ENCODE data around the gene NTM. TPM values are rescaled to one million over a fixed set of nuclear protein-coding genes. Genes with fewer than 3 reads are reported as not detected.

The NTM gene
- total RNA-seq, 1 donor from 2014 or later = not detected

GRCh38 chr11:131595797-131596196 is 225.4 kb downstream of the NTM start:
- no peak for DNase-seq
- no peak overlapping the region for H3K27ac Mint-ChIP-seq
- CTCF ChIA-PET = no interaction called here

GRCh38 chr11:131597890-131598289 is 227.5 kb downstream of the NTM start:
- ATAC-seq (ENCODE audit: low read depth) (no peak), DNase-seq (no peak)
- TF ChIP-seq CTCF (IDR thresholded peaks at IDR 0.05) = no peak
- no peaks in the 10 kb centered on the region for H3K9me3 Mint-ChIP-seq
- H3K4me1 Mint-ChIP-seq = no peaks in the 10 kb centered on the region
- H3K27me3 Mint-ChIP-seq = no peaks in the 10 kb centered on the region
- no peak overlapping the region for H3K4me3 Mint-ChIP-seq
- ChIA-PET CTCF (no interaction called here), POLR2A (no interaction called here)
- no peak overlapping the region for H3K27ac Mint-ChIP-seq
- intact Hi-C loops (cut with micrococcal nuclease) = no loop called here
- H3K36me3 Mint-ChIP-seq (ENCODE audit: low read depth) = no peaks in the 10 kb centered on the region

More at GRCh38 chr11:131595797-131596196, 225.4 kb downstream of the NTM start:
- no peak for ATAC-seq (ENCODE audit: low read depth)
- Mint-ChIP-seq H3K27me3 (no peaks in the 10 kb centered on the region), H3K4me1 (no peaks in the 10 kb centered on the region), H3K36me3 (ENCODE audit: low read depth) (no peaks in the 10 kb centered on the region), H3K9me3 (no peaks in the 10 kb centered on the region), H3K4me3 (no peak overlapping the region)
- POLR2A ChIA-PET = no interaction called here
- intact Hi-C loops (cut with micrococcal nuclease) = no loop called here
- TF ChIP-seq CTCF (IDR thresholded peaks at IDR 0.05) = no peak

- ATAC-seq (ENCODE audit: low read depth) (no peak), DNase-seq (no peak)
- Mint-ChIP-seq H3K9me3 (no peaks in the 10 kb centered on the region), H3K4me1 (no peaks in the 10 kb centered on the region), H3K4me3 (no peak overlapping the region), H3K36me3 (ENCODE audit: low read depth) (no peaks in the 10 kb centered on the region), H3K27ac (no peak overlapping the region), H3K27me3 (no peaks in the 10 kb centered on the region)
- intact Hi-C loops (cut with micrococcal nuclease) = no loop called here
- no peak for TF ChIP-seq CTCF (IDR thresholded peaks at IDR 0.05)
- ChIA-PET POLR2A (no interaction called here), CTCF (no interaction called here)
Observed at GRCh38 chr11:131598305-131598704, 227.9 kb downstream of the NTM start.

GRCh38 chr11:131599285-131599684 is 228.9 kb downstream of the NTM start:
- H3K4me1 Mint-ChIP-seq = no peaks in the 10 kb centered on the region
- CTCF ChIA-PET = no interaction called here
- POLR2A ChIA-PET = no interaction called here
- no peak for TF ChIP-seq CTCF (IDR thresholded peaks at IDR 0.05)
- intact Hi-C loops (cut with micrococcal nuclease) = no loop called here
- H3K9me3 Mint-ChIP-seq = peaks cover 3% of the 10 kb centered on the region
- H3K27ac Mint-ChIP-seq = no peak overlapping the region
- H3K27me3 Mint-ChIP-seq = no peaks in the 10 kb centered on the region
- DNase-seq (no peak), ATAC-seq (ENCODE audit: low read depth) (no peak)
- H3K36me3 Mint-ChIP-seq (ENCODE audit: low read depth) = no peaks in the 10 kb centered on the region
- H3K4me3 Mint-ChIP-seq = no peak overlapping the region

- no peak for TF ChIP-seq CTCF (IDR thresholded peaks at IDR 0.05)
- POLR2A ChIA-PET = no interaction called here
- Mint-ChIP-seq H3K27ac (no peak overlapping the region), H3K36me3 (ENCODE audit: low read depth) (no peaks in the 10 kb centered on the region), H3K27me3 (no peaks in the 10 kb centered on the region), H3K9me3 (peaks cover 5% of the 10 kb centered on the region), H3K4me1 (no peaks in the 10 kb centered on the region), H3K4me3 (no peak overlapping the region)
- no peak for DNase-seq
- ATAC-seq (ENCODE audit: low read depth) = no peak
- CTCF ChIA-PET = no interaction called here
- intact Hi-C loops (cut with micrococcal nuclease) = no loop called here
Observed at GRCh38 chr11:131600628-131601027, 230.2 kb downstream of the NTM start.
